ENCODE results near the gene KIF15. TPM values are rescaled to one million over a fixed set of nuclear protein-coding genes. Genes with fewer than 3 reads are reported as not detected.

The KIF15 gene
- polyA plus RNA-seq, 2 of the 4 experiments (the other 2 are of a cell fraction), result 8.7 to 13.5 TPM

Other genes starting within 250 kb of the KIF15 start
- not detected in 2 replicates for gene ZKSCAN7, start 206.6 kb upstream of the KIF15 start, polyA plus RNA-seq (2011; rRNA removed)
- not detected in 3 replicates for gene ZKSCAN7, start 206.6 kb upstream of the KIF15 start, polyA plus RNA-seq (2017; fragmentation: RNase III; extraction: RNeasy Plus Mini Kit Qiagen cat#74134 plus additional on column Dnase treatment)
- not detected in 2 replicates for gene ZNF660, start 176.8 kb upstream of the KIF15 start, polyA plus RNA-seq (2011; rRNA removed)
- not detected in 3 replicates for gene ZNF660, start 176.8 kb upstream of the KIF15 start, polyA plus RNA-seq (2017; fragmentation: RNase III; extraction: RNeasy Plus Mini Kit Qiagen cat#74134 plus additional on column Dnase treatment)
- gene ZNF197, start 136.8 kb upstream of the KIF15 start, polyA plus RNA-seq (2011; rRNA removed), result 3.7 TPM in 2 replicates
- 2.8 to 2.9 TPM (median 2.9 TPM) in 3 replicates for gene ZNF197, start 136.8 kb upstream of the KIF15 start, polyA plus RNA-seq (2017; fragmentation: RNase III; extraction: RNeasy Plus Mini Kit Qiagen cat#74134 plus additional on column Dnase treatment)
- gene ZNF35, start 113.1 kb upstream of the KIF15 start, polyA plus RNA-seq (2011; rRNA removed), result 4.8 and 5.0 TPM in 2 replicates
- 3.8 to 4.1 TPM (median 3.9 TPM) in 3 replicates for gene ZNF35, start 113.1 kb upstream of the KIF15 start, polyA plus RNA-seq (2017; fragmentation: RNase III; extraction: RNeasy Plus Mini Kit Qiagen cat#74134 plus additional on column Dnase treatment)
- 3.3 TPM in 2 replicates for gene ZNF502, start 49.1 kb upstream of the KIF15 start, polyA plus RNA-seq (2011; rRNA removed)
- gene ZNF502, start 49.1 kb upstream of the KIF15 start, polyA plus RNA-seq (2017; fragmentation: RNase III; extraction: RNeasy Plus Mini Kit Qiagen cat#74134 plus additional on column Dnase treatment), result 1.5 to 1.8 TPM (median 1.7 TPM) in 3 replicates
- gene ZNF501, start 32.2 kb upstream of the KIF15 start, polyA plus RNA-seq (2011; rRNA removed), result 0.03 TPM in 1 of 2 replicates, not detected in the other
- gene ZNF501, start 32.2 kb upstream of the KIF15 start, polyA plus RNA-seq (2017; fragmentation: RNase III; extraction: RNeasy Plus Mini Kit Qiagen cat#74134 plus additional on column Dnase treatment), result 0.03 to 0.09 TPM in 2 of 3 replicates, not detected in the other
- 13.3 and 16.6 TPM in 2 replicates for gene KIAA1143, start 175 bp upstream of the KIF15 start, polyA plus RNA-seq (2011; rRNA removed)
- 10.1 to 10.8 TPM (median 10.6 TPM) in 3 replicates for gene KIAA1143, start 175 bp upstream of the KIF15 start, polyA plus RNA-seq (2017; fragmentation: RNase III; extraction: RNeasy Plus Mini Kit Qiagen cat#74134 plus additional on column Dnase treatment)
- 18.0 and 22.8 TPM in 2 replicates for gene TMEM42, start 100.1 kb downstream of the KIF15 start, polyA plus RNA-seq (2011; rRNA removed)
- 7.7 to 10.0 TPM (median 9.3 TPM) in 3 replicates for gene TMEM42, start 100.1 kb downstream of the KIF15 start, polyA plus RNA-seq (2017; fragmentation: RNase III; extraction: RNeasy Plus Mini Kit Qiagen cat#74134 plus additional on column Dnase treatment)
- gene TGM4, start 112.8 kb downstream of the KIF15 start, polyA plus RNA-seq (2011; rRNA removed), result 0.01 and 0.03 TPM in 2 replicates
- gene TGM4, start 112.8 kb downstream of the KIF15 start, polyA plus RNA-seq (2017; fragmentation: RNase III; extraction: RNeasy Plus Mini Kit Qiagen cat#74134 plus additional on column Dnase treatment), result not detected in 3 replicates
- 57.7 and 84.7 TPM in 2 replicates for gene ZDHHC3, start 214.4 kb downstream of the KIF15 start, polyA plus RNA-seq (2011; rRNA removed)
- 28.7 to 30.9 TPM (median 30.0 TPM) in 3 replicates for gene ZDHHC3, start 214.4 kb downstream of the KIF15 start, polyA plus RNA-seq (2017; fragmentation: RNase III; extraction: RNeasy Plus Mini Kit Qiagen cat#74134 plus additional on column Dnase treatment)
- gene EXOSC7, start 214.4 kb downstream of the KIF15 start, polyA plus RNA-seq (2011; rRNA removed), result 53.9 and 68.4 TPM in 2 replicates
- gene EXOSC7, start 214.4 kb downstream of the KIF15 start, polyA plus RNA-seq (2017; fragmentation: RNase III; extraction: RNeasy Plus Mini Kit Qiagen cat#74134 plus additional on column Dnase treatment), result 58.7 to 61.8 TPM (median 59.1 TPM) in 3 replicates

All from A549 (cell line).